Activated B cell treated with CpG ODN at 0.5 μM for 24 hours (primary cell): ENCODE data around the gene PTPRJ. TPM values are rescaled to one million over a fixed set of nuclear protein-coding genes. Genes with fewer than 3 reads are reported as not detected.

Experiments used
- ATAC-seq: fragments of 200-7000 bp; cut with Tn5 transposase; one replicate; pipeline ENCODE4 v1.10.0; 2021; ENCODE audit warnings: low read depth, mild to moderate bottlenecking, moderate library complexity
- CTCF ChIA-PET: fragments of 350-600 bp; sonication (Branson Sonifier 250); formaldehyde crosslinking; loops from one replicate; lab custom pipeline; 2021; ENCODE audit warnings: antibody characterized with exemption; lab: Charles Lee
- POLR2A ChIA-PET: fragments of 350-600 bp; sonication (Branson Sonifier 250); formaldehyde crosslinking; loops from one replicate; lab custom pipeline; 2021; ENCODE audit warnings: antibody characterized with exemption; lab: Charles Lee
- DNase-seq: peaks from one replicate; pipeline ENCODE4 v3.0.0; 2022
- H3K27ac Mint-ChIP-seq: one replicate; pipeline ENCODE4 v1.8.0; 2020; ENCODE audit warnings: mixed read lengths
- H3K27me3 Mint-ChIP-seq: one replicate; pipeline ENCODE4 v1.8.0; 2021; ENCODE audit warnings: mixed read lengths
- H3K36me3 Mint-ChIP-seq: one replicate; pipeline ENCODE4 v1.8.0; 2021; ENCODE audit warnings: low read depth, mixed read lengths
- H3K4me1 Mint-ChIP-seq: one replicate; pipeline ENCODE4 v1.8.0; 2021; ENCODE audit warnings: mixed read lengths
- H3K4me3 Mint-ChIP-seq: one replicate; pipeline ENCODE4 v1.8.0; 2020; ENCODE audit warnings: mild to moderate bottlenecking, mixed read lengths
- H3K9me3 Mint-ChIP-seq: one replicate; pipeline ENCODE4 v1.8.0; 2020; ENCODE audit warnings: mixed read lengths
- CTCF ChIP-seq: fragments of 200-600 bp; IDR thresholded peaks from one replicate; pipeline ENCODE4 v1.8.0; 2022; ENCODE audit warnings: antibody characterized with exemption, mild to moderate bottlenecking
- intact Hi-C: fragments of 100-400 bp; cut with micrococcal nuclease; formaldehyde crosslinking; loops from one replicate; pipeline ENCODE4 v1.15.1; 2024
- total RNA-seq: library from RNA; stranded (reverse); gene quantifications from 2 replicates; pipeline ENCODE4 v1.2.3, GENCODE V29; 2022

The PTPRJ gene
- total RNA-seq, 1 donor from 2014 or later = 19.2 TPM

- no peaks in the 10 kb centered on the region for H3K27me3 Mint-ChIP-seq
- H3K4me1 Mint-ChIP-seq = no peaks in the 10 kb centered on the region
- intact Hi-C loops = no loop called here
- ChIA-PET CTCF (no interaction called here), POLR2A (no interaction called here)
- H3K9me3 Mint-ChIP-seq = no peaks in the 10 kb centered on the region
- H3K36me3 Mint-ChIP-seq = peaks cover 78% of the 10 kb centered on the region
- H3K4me3 Mint-ChIP-seq = no peak overlapping the region
- no peak overlapping the region for H3K27ac Mint-ChIP-seq
- ATAC-seq (no peak), DNase-seq (no peak)
- TF ChIP-seq CTCF = no peak
Measured at GRCh38 chr11:48141475-48142122, 161.2 kb downstream of the PTPRJ start.

- Mint-ChIP-seq H3K27me3 (no peaks in the 10 kb centered on the region), H3K9me3 (no peaks in the 10 kb centered on the region), H3K27ac (no peak overlapping the region), H3K4me1 (no peaks in the 10 kb centered on the region), H3K4me3 (no peak overlapping the region), H3K36me3 (peaks cover 79% of the 10 kb centered on the region)
- DNase-seq (no peak), ATAC-seq (no peak)
- intact Hi-C loops = no loop called here
- TF ChIP-seq CTCF = no peak
- CTCF ChIA-PET = interaction anchor here (1.1 kb wide), 1 partner anchor 190 kb away, joined by 3 read pairs; no protein-coding TSS in a partner anchor
- POLR2A ChIA-PET = no interaction called here
Measured at GRCh38 chr11:48142889-48143288, 162.5 kb downstream of the PTPRJ start.

GRCh38 chr11:48148749-48149148, 168.4 kb downstream of the PTPRJ start:
- H3K9me3 Mint-ChIP-seq = peaks cover 6% of the 10 kb centered on the region
- no peak for ATAC-seq
- no peak overlapping the region for H3K27ac Mint-ChIP-seq
- POLR2A ChIA-PET = no interaction called here
- no peak for TF ChIP-seq CTCF
- no peaks in the 10 kb centered on the region for H3K27me3 Mint-ChIP-seq
- no peak overlapping the region for H3K4me3 Mint-ChIP-seq
- H3K4me1 Mint-ChIP-seq = no peaks in the 10 kb centered on the region
- no peak for DNase-seq
- intact Hi-C loops = no loop called here
- CTCF ChIA-PET = no interaction called here
- H3K36me3 Mint-ChIP-seq = peaks cover 83% of the 10 kb centered on the region

GRCh38 chr11:48150213-48150612, 169.9 kb downstream of the PTPRJ start:
- Mint-ChIP-seq H3K27ac (no peak overlapping the region), H3K4me3 (no peak overlapping the region), H3K27me3 (no peaks in the 10 kb centered on the region), H3K36me3 (peaks cover 81% of the 10 kb centered on the region), H3K4me1 (no peaks in the 10 kb centered on the region), H3K9me3 (peaks cover 12% of the 10 kb centered on the region)
- ChIA-PET CTCF (no interaction called here), POLR2A (no interaction called here)
- DNase-seq (no peak), ATAC-seq (no peak)
- intact Hi-C loops = no loop called here
- no peak for TF ChIP-seq CTCF

- no peak for DNase-seq
- Mint-ChIP-seq H3K27me3 (no peaks in the 10 kb centered on the region), H3K36me3 (peaks cover 79% of the 10 kb centered on the region), H3K9me3 (peaks cover 18% of the 10 kb centered on the region), H3K27ac (no peak overlapping the region), H3K4me1 (no peaks in the 10 kb centered on the region), H3K4me3 (no peak overlapping the region)
- POLR2A ChIA-PET = no interaction called here
- intact Hi-C loops = no loop called here
- no peak for ATAC-seq
- CTCF ChIA-PET = no interaction called here
- TF ChIP-seq CTCF = no peak
Measured at GRCh38 chr11:48154151-48154550, 173.8 kb downstream of the PTPRJ start.
